ENCODE results near the gene ABTB1. TPM values are rescaled to one million over a fixed set of nuclear protein-coding genes. Genes with fewer than 3 reads are reported as not detected.
"Not testable (repeated sequence)": the region's sequence is repeated elsewhere in the genome, so short reads cannot be mapped to it uniquely, and the experiment has no call there.

The ABTB1 gene
- total RNA-seq, 1 donor from 2014 or later: 3.6 TPM

DNA sequence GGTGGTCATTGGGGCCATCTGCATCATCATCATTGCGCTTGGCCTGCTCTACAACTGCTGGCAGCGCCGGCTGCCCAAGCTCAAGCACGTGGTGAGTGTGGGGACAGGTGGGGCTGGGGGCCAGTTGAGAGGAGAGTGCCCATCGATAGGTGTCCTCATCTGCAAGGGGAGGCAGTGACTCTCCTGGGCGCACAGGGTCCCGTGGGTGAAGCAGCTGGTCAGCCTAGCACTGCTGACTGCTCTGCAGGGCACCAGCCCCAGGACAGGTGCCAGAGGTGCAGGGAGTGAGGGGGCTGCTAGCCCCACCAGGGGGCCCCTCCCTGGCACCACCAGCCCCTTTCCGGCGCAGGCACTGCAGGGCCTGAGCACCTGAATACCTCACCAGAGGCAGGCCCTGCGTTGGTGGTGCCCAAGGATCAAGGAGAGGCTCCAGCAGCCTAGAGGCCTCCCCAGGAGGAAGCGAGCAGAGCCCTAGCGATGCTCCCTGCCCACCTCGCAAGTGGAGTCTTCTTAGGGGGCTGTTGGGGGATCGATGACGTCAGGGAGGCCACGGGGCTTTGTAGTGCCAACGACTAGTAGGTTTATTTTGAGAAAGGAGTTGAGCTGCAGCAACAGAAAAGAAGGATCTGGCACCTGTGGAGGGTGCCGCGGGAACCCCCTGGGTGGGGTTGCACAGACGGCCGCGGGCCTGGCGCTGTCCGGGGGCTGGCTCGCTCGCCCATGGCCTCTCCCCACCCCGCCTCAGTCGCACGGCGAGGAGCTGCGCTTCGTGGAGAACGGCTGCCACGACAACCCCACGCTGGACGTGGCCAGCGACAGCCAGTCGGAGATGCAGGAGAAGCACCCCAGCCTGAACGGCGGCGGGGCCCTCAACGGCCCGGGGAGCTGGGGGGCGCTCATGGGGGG is 976 bp upstream of the ABTB1 start:
- no peak for DNase-seq (ENCODE audit: low read depth)

DNA sequence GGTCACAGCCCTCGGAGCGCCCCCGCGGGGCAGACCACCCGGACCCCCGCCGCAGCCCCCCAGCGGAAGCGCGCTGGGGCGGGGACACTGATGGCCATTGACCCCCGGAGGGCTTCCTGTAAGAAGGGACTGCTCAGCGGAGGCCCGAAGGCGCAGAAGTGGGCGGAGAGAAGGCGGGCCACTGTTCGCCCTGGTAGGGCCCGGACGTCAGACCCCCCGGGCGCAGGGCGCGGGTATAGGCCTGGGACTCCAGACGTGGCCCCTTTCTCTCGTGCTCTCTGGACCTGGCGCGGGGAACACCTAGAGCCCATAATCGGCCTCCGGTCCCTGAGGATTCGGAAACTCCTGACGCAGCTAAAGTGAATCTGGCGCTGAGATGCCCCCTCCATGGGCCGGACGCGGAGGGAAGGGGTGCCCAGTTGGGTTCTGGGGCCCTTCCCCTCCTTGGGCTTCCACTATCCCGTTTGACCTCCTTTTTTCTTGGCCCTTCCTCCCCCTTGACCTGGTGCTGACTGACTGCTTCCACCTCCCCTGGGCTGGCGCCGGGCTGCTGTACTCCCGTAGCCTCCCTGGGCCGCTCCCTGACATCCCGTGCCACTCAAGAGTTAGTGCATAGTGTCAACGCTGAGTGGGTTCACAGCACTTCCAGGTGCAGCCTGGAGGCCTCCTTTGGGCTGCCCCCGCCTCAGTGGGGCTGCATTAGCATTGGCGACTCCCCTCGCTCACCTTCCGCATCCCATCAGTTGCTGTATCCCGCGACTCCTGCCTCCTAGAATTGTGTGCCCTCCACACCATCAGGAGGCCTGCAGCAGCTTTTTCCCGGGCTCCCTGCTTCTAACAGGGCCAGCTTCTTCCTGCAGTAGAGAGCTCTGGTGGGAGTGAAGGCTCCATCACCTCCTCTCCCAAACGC is 694 bp downstream of the ABTB1 start:
- no peak for DNase-seq (ENCODE audit: low read depth)

DNA sequence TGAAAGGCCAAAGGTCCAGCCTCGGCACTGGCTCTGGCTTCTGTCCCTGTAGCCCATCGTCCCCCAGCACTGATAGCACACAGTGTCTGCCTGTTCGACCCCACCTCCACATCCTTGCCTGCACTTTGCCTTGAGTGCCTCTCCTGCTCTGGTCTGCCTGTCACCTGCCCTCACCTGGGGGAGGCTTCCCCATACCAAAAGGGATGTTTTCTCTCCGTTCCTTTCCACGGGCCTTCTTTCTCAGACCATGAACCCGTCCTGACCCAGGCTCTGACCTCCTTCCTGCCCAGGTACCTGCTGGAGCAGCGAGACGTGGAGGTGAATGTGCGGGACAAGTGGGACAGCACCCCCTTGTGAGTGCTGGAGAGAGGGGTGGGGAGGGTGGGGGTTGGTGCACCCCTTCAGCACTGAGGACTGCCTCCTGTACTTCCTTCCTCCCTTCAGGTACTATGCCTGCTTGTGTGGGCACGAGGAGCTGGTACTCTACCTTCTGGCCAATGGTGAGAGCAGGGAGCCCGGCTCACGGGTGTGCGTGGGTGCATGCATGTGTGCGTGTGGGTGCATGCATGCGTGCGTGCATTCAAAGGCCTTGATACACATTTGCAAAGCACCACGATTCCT is 1.5 kb downstream of the ABTB1 start:
- DNase-seq (ENCODE audit: low read depth): no peak

DNA sequence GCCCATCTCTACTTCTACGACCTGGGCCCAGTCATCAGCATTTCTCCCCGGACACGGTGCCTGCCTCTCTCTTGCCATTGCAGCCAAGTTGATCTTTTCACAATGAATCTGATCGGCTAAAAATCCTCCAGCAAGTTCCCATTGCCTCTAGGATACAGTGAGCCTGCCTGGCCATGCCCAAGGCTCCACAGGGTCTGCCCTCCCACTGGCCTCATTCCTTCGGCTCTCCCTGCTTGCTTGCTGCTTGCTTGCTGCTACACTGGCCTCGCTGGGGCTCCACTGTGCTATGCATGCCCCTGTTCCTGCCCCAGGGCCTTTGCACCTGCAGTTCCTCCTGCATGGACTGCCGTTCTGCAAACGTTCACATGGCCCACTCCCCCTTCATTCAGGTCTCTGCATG is 2.0 kb downstream of the ABTB1 start:
- DNase-seq (ENCODE audit: low read depth): no peak

DNA sequence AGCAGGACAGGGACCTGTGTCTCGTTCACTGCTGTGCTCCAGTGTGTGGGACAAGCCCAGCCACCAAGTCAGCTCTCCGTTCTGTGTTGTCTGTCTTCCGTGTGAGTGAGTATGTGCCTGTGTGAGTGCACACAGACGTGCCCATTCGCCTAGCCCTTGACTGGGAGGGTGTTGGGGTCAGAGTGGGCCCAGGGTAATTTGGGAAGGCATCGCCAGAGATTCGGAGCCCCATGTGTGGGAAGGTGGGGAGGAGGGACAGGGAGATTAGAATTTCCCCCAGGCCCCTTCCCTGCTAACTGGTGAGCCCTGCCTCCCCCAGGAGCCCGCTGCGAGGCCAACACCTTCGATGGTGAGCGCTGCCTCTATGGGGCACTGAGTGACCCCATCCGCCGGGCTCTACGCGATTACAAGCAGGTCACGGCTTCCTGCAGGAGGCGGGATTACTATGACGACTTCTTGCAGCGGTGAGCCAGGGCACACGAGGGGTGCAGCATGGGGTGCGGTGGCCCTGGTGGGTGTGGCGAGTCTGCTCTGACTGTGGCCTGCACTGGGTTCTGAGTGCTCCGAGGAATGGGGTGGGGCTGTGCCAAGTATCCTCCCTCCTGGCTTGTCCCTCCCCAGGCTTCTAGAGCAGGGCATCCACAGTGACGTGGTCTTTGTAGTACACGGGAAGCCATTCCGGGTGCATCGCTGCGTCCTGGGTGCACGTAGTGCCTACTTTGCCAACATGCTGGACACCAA is 3.1 kb downstream of the ABTB1 start:
- DNase-seq (ENCODE audit: low read depth): no peak

DNA sequence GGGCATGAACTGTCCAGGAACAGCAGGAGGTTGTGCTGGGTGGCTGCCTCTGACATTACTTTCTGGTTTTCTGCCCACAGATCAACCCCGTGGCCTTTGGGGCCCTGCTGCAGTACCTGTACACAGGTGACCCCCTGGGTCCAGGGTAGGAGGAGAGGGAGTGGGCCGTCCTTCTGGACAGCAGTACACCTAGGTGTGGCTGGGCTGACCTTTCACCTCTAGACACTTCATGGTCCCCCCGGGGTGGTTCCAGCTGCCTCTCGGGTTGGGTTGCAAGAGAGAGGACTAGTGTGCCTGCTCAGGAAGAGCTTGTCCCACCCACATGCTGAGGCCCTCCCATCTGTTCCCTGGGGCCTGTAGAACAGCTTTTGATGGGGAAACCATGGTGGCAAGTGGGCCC is 3.7 kb downstream of the ABTB1 start:
- no peak for DNase-seq (ENCODE audit: low read depth)

DNA sequence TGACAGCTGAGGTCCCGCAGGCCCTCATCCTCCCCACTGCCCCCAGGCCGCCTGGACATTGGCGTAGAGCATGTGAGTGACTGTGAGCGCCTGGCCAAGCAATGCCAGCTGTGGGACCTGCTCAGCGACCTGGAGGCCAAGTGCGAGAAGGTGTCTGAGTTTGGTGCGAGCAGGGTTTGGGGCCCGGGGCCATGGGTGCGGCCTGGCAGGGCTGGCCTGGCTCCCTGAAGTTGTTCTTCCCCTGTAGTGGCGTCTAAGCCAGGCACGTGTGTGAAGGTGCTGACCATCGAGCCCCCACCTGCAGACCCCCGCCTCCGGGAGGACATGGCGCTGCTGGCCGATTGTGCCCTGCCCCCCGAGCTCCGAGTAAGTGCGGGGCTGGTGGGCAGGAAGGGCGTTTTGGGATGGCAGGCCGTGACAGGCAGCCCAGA is 4.2 kb downstream of the ABTB1 start:
- DNase-seq (ENCODE audit: low read depth): no peak

DNA sequence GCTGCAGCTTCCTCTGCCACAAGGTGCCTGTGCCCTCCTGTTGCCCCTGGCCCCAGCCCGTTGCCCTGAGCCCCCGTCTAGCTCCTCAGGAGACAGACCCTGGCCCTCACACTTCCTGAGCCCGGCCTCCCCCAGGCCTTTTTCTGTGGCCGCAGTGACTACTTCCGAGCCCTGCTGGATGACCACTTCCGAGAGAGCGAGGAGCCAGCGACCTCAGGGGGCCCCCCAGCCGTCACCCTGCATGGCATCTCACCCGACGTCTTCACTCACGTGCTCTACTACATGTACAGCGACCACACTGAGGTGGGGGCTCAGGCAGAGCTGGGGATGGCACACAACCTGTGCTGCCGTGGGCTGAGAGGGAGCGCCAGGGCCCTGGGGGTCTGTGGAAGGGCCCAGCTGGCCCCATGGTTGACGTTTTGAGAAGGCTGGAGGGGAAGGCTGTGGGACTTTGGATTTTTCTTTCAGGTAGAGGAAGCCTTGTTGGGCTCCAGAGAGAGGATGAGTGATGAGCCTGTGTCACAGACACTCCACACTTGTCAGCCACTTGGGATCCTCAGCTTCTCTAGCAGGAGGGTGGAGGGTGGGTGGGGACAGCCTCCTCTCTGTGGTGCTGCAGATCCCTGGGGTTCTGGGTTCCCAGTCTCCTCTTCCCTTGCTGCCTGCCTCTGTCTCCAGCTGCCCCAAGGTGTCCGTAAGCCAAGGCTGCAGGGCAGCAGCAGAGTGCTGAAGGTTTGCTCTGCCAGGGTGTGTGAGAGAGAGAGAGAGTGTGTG is 5.0 kb downstream of the ABTB1 start:
- no peak for DNase-seq (ENCODE audit: low read depth)

DNA sequence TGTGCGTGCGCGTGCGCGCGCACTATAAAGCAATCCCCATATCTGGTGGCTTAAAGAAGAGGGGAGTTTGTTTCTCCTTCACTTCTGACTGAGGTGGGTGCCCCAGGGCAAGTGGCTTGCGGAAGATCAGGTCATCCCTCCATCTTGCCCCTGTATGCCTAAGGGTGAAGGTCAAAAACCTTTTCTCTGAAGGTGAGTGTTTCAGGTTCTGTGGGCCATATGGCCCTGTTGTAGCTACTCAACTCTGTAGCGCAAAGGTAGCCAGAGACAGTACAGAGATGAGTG is 5.5 kb downstream of the ABTB1 start:
- DNase-seq (ENCODE audit: low read depth): no peak

DNA sequence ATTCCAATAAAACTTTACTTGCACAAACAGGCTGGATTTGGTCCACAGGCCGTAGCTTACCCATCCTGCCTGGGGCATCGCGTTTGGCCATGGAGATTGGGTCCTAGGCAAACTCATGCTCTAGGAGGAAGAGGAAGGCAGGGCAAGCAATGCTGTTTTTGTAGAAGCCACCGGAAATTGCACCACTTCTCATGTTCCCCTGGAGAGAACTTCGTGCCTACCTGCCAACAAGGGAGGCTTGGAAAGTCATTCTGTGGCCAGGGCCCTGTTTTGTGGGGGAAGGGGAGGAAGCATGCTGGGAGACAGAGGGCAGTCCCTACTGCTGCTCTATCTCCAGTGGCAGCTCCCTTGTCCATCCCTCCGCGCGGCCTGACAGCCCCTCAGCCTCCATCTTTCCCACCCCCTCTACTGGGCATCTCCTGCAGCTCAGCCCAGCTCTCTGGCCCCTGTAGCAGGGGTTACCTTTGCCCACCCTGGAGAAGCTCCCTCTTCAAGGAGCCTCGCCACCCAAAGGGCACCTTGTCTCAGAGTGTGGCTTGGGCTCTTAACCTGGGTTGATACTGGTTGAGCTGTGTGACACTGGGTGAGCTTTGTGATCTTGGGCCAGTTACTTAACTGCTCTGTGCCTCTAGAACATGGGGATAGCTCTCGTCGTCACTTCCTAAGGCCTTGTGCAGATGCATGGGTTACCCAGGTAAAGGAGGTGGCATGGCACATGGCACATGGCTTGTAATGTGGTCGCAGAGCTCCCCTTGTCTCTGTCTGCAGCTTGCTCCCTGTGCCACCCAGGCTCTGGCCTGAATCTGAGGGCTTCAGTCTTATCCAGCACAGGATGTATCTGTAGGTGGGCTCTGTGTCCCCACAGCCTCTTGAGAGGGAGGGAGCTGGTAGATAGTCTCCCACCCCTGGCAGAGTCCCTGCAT is 6.1 kb downstream of the ABTB1 start:
- no peak for DNase-seq (ENCODE audit: low read depth)

DNA sequence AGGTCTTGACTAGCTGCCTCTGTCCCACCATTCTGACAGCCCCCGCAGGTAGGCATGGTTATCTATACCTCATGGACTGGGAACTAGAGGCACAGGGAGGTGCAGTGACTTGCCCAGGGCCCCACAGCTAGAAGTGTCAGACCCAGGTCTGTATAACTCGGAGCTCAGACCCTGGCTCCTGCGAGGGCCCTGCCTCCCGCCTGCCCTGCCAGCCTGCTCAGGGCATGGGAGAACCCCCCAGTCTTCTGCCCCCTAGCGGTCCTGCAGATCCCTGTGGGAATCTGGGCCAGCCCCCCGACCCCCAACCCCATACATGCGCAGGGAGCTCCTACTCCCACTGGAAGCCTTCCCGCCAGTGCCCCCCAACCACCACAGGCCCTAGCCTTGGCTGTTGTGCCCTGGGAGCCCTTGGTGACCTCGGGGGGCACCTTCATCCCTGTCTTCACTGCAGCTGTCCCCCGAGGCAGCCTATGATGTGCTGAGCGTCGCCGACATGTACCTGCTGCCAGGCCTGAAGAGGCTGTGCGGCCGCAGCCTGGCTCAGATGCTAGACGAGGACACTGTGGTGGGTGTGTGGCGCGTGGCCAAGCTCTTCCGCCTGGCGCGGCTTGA is 6.9 kb downstream of the ABTB1 start:
- DNase-seq (ENCODE audit: low read depth): no peak

DNA sequence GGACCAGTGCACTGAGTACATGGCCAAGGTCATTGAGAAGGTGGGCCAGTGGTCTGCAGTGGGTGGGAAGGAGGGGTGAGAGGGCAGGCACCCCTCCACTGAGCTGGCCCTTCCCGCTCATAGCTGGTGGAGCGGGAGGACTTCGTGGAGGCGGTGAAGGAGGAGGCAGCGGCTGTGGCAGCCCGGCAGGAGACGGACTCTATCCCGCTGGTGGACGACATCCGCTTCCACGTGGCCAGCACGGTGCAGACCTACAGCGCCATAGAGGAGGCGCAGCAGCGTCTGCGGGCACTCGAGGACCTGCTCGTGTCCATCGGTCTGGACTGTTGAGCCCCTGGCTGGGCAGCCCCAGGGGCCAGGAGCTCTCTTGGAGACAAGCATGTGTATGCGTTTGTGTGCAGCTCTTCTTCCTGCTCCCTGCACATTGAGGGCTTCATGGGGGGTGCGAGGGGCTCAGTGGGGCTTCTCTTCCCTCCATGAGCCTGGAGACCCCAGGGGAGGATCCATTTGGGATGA is 7.5 kb downstream of the ABTB1 start:
- DNase-seq (ENCODE audit: low read depth): no peak

DNA sequence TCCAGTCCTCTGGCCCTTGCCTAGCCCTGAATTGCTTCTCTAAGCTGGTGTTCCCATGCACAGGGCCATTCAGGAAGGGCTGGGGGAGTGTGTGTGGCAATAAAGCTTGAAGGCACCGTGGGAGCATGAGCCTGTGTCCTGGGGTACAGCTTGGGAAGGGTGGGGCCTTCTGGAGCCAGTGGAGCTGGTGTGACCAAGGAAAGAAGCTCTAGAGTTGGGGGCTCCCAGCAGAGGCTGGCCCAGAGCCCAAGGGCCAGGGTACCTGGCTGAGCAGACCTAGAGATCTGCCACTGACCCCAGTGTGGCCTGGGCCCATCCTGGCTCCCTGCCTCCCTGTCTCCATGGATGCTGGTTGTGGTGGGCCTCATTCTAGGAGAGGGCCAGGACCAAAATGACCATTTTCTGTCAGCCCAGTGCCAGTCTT is 8.1 kb downstream of the ABTB1 start:
- DNase-seq (ENCODE audit: low read depth): no peak

DNA sequence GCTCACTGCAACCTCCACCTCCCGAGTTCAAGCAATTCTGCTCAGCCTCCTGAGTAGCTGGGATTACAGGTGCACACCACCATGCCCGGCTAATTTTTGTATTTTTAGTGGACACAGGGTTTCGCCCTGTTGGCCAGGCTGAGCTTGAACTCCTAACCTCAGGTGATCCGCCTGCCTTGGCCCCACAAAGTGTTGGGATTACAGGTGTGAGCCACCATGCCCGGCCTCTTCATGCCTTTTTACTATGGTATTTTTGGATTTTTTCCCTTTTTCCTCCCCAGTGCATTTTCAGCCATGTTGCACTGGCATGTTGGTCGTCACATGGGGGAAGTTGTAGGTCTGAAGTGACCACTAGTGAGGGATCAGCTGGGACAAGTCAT is 9.4 kb downstream of the ABTB1 start:
- DNase-seq (ENCODE audit: low read depth): not testable (repeated sequence)

DNA sequence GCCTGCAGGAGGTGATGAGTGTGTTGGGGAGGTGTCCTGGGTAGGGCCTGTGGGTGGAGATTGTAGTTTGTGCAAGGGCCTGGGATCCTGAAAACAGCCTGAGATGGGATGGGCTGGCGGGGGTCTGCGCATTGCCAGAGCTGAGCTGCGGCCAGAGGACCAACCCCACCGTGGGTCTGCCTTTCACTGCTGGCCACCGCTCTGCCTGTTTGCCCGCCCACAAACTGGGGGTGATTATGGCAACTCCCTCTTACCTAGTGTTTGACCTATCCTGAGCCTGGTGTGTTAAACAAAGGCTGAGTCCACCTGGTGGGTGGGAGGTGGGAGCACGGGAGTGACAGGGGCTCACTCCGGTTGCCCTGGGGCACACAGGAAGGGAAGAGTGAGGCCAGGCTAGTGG is 9.8 kb downstream of the ABTB1 start:
- DNase-seq (ENCODE audit: low read depth): no peak

DNA sequence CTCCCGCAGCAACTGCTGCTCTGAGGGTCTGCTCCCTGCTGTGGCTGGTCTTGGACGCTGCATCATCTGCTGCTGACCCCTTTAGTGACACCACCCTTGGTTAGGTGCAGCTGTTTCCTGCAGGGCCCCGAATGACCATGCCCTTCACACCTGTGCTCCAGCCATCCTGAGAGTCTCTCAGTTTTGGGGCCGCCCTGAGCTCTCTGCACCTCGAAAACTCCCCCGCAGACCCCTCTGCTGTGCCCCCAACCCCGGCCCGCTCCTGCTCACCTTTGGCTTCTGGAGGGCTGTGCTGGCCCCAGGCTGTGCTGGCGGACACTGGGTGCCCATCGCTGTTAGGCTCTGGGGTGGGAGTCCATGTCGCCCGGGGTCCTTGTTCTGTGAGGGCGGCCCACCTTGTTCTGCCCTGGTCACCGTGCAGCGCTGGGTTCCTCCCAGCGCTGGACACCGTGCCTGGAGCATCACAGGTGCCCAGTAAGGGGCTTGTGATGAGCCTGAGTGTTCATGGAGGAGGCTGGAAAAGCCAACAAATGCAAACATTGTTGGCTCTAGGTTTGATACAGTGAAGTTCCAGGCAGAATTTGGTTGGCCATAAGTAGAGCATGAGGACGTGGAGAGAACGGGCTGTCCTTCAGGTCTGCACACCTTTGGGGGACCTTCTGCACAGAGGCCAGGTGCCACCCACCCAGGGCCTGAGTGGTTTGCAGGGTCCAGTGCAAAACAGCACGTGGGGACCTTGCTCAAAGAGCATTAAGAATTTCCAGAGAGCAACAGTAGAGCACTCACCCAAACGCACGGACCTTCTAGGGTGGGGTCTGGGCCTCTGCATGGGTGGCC is 12.3 kb downstream of the ABTB1 start:
- no peak for DNase-seq (ENCODE audit: low read depth)

DNA sequence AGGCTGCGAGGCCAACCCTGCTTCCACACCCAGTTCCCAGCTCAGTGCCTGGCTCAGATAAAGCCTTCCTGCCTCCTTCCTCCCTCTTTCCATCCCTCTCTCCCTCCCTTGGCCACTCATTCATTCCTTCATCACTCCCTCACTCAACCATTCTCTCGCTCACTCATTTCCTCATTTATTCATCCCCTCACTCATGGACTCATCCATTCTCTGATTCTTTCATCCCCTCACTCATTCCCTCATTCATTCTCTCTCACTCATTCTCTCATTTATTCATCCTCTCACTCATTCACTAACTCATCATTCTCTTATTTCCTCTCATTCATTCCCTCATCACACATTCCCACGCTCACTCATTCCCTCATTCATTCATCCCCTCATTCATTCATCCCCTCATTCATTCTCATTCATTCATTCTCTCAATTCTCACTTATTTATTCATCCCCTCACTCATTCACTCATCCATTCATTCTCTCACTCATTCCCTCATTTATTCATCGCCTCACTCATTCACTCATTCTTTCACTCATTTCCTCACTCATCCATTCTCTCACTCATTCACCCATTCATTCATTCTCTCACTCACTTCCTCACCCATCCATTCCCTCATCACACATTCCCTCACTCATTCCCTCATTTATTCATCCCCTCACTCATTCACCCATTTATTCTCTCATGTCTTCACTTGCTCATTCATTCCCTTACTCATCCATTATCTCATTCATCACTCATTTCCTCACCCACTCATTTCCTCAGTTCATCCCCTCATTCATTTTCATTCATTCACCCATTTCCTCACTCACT is 13.2 kb downstream of the ABTB1 start:
- DNase-seq (ENCODE audit: low read depth): no peak
